ENCODE data around the gene ADGRF5. TPM values are rescaled to one million over a fixed set of nuclear protein-coding genes. Genes with fewer than 3 reads are reported as not detected.

The ADGRF5 gene
- total and polyA plus RNA-seq, 10 of the 15 experiments (the other 5 are each of a cell fraction or from before 2014, with no cell fraction given): 0.01 to 0.13 TPM; not detected in 8

DNA sequence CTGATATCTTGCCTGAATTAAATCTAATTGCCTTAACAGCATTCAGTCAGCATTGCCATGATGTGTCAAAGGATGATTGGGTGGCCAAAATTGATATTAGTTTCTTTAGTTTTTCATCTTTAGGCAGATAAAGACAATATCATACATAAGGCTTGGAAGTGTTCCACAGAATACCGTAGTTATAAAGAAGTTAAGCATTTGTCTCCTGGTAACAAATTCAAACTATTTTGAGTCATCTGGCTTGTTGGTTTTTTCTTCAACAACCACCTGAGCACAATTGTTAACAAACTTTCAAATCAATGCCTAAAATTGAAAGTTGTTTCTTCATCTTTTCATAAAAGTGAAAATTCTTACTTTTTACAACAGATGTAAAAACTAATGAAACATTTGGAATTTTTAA lies 47.5 kb upstream of the ADGRF5 start:
- Histone ChIP-seq H3K27ac (ENCODE audit: control insufficient read depth, insufficient read depth) (no peak overlapping the region), H4K20me1 (ENCODE audit: control insufficient read depth, insufficient read depth) (no peaks in the 10 kb centered on the region), H2AFZ (ENCODE audit: control insufficient read depth, low read depth, low read length) (no peak overlapping the region), H3K9ac (ENCODE audit: control insufficient read depth, insufficient read depth, low read length) (no peak overlapping the region), H3K4me1 (ENCODE audit: control insufficient read depth, insufficient read depth, low read length) (no peaks in the 10 kb centered on the region), H3K27me3 (replicated peaks in 1 of 2; ENCODE audit: control insufficient read depth in 2 of 2, insufficient read depth in 2 of 2, low read length in 1 of 2) (no peaks in the 10 kb centered on the region), H3K4me2 (ENCODE audit: control insufficient read depth, insufficient read depth) (no peak overlapping the region), H3K36me3 (ENCODE audit: control insufficient read depth in 2 of 2, insufficient read depth in 2 of 2, low read length in 1 of 2) (no peaks in the 10 kb centered on the region), H3K9me3 (replicated peaks; ENCODE audit: control insufficient read depth, insufficient read depth, low read length) (no peaks in the 10 kb centered on the region), H3K4me3 (no peak overlapping the region), H3K79me2 (ENCODE audit: control insufficient read depth, insufficient read depth, low read length) (no peaks in the 10 kb centered on the region)
- WGBS (ENCODE audit: insufficient coverage, insufficient replicate concordance, low lambda C conversion rate, missing lambda C conversion rate): 71% methylated on average over 1 of the region's 1 CpG
- SMC1A ChIA-PET (ENCODE audit: uncharacterized antibody, unreplicated experiment): no interaction called here
- ATAC-seq (no peak), DNase-seq (ENCODE audit: low read depth, low spot score) (no peak), FAIRE-seq (no peak)
- intact Hi-C loops (cut with micrococcal nuclease; ENCODE audit: unreplicated experiment): no loop called here
- POLR2A ChIA-PET: no interaction called here
- no TSS peak for BruUV-seq (replicated peaks)
- RAD21 ChIA-PET (ENCODE audit: unreplicated experiment): no interaction called here
- in situ Hi-C loops (cut with MboI): no loop called here
- TF ChIP-seq NR2F1 (conservative IDR thresholded peaks at IDR 0.05) (no peak), ESRRA (IDR thresholded peaks at IDR 0.05; ENCODE audit: low read length) (no peak), JUNB (IDR thresholded peaks at IDR 0.05) (no peak), HCFC1 (IDR thresholded peaks at IDR 0.05; ENCODE audit: low read length) (no peak), MTA3 (IDR thresholded peaks at IDR 0.05; ENCODE audit: borderline replicate concordance, low read length) (no peak), LARP7 (IDR thresholded peaks at IDR 0.05) (no peak), CBX5 (IDR thresholded peaks at IDR 0.05; ENCODE audit: low read depth) (no peak), ASH2L (IDR thresholded peaks at IDR 0.05; ENCODE audit: borderline replicate concordance, low read depth) (no peak), SUPT20H (IDR thresholded peaks at IDR 0.05; ENCODE audit: borderline replicate concordance, control insufficient read depth, low read depth, low read length) (no peak)
- TF ChIP-seq, protein P1, sequence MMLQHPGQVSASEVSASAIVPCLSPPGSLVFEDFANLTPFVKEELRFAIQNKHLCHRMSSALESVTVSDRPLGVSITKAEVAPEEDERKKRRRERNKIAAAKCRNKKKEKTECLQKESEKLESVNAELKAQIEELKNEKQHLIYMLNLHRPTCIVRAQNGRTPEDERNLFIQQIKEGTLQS (IDR thresholded peaks at IDR 0.05; ENCODE audit: borderline replicate concordance, extremely low read depth, low read depth, low read length): no peak
- TF ChIP-seq, protein P2, sequence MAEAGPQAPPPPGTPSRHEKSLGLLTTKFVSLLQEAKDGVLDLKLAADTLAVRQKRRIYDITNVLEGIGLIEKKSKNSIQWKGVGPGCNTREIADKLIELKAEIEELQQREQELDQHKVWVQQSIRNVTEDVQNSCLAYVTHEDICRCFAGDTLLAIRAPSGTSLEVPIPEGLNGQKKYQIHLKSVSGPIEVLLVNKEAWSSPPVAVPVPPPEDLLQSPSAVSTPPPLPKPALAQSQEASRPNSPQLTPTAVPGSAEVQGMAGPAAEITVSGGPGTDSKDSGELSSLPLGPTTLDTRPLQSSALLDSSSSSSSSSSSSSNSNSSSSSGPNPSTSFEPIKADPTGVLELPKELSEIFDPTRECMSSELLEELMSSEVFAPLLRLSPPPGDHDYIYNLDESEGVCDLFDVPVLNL (IDR thresholded peaks at IDR 0.05; ENCODE audit: low read depth, low read length): no peak
- TF ChIP-seq, protein P3, sequence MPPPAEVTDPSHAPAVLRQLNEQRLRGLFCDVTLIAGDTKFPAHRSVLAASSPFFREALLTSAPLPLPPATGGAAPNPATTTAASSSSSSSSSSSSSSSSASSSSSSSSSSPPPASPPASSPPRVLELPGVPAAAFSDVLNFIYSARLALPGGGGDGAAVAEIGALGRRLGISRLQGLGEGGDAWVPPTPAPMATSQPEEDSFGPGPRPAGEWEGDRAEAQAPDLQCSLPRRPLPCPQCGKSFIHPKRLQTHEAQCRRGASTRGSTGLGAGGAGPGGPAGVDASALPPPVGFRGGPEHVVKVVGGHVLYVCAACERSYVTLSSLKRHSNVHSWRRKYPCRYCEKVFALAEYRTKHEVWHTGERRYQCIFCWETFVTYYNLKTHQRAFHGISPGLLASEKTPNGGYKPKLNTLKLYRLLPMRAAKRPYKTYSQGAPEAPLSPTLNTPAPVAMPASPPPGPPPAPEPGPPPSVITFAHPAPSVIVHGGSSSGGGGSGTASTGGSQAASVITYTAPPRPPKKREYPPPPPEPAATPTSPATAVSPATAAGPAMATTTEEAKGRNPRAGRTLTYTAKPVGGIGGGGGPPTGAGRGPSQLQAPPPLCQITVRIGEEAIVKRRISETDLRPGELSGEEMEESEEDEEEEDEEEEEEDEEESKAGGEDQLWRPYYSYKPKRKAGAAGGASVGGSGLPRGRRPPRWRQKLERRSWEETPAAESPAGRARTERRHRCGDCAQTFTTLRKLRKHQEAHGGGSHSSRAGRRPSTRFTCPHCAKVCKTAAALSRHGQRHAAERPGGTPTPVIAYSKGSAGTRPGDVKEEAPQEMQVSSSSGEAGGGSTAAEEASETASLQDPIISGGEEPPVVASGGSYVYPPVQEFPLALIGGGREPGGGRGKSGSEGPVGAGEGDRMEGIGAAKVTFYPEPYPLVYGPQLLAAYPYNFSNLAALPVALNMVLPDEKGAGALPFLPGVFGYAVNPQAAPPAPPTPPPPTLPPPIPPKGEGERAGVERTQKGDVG (CRISPR knock-in tag; IDR thresholded peaks at IDR 0.05): no peak
- CTCF ChIA-PET: no interaction called here

Measured in GM12878 (cell line).